DOHH2 (cell line): ENCODE measurements around the gene FSCN2.
A peak's percentile ranks its signal among the peaks of the same experiment; 100 is the strongest.

Experiments
- H3F3A ChIP-seq: fragments of 200-600 bp; sonication (generic), shearing (Covaris generic); 2 replicates; pipeline ENCODE4 v1.6.0; 2016; ENCODE audit warnings: antibody characterized with exemption, mild to moderate bottlenecking; ENCODE audit not compliant: control insufficient read depth, insufficient read depth
- H3K27ac ChIP-seq: fragments of 200-600 bp; sonication (generic); 2 replicates; pipeline ENCODE4 v1.5.1; 2014; ENCODE audit warnings: low read depth, mild to moderate bottlenecking, low read length, moderate library complexity
- H3K27me3 ChIP-seq: fragments of 200-600 bp; sonication (generic); 2 replicates; pipeline ENCODE4 v1.6.1; 2014; ENCODE audit warnings: mild to moderate bottlenecking, low read length, mixed read lengths; ENCODE audit not compliant: control insufficient read depth
- H3K36me3 ChIP-seq: fragments of 200-600 bp; sonication (generic); 2 replicates; pipeline ENCODE4 v1.6.1; 2014; ENCODE audit warnings: mild to moderate bottlenecking, low read length, moderate library complexity, mixed read lengths; ENCODE audit not compliant: control insufficient read depth
- H3K4me1 ChIP-seq: fragments of 200-600 bp; sonication (generic); 2 replicates; pipeline ENCODE4 v1.6.1; 2014; ENCODE audit warnings: mild to moderate bottlenecking, low read length, mixed read lengths; ENCODE audit not compliant: control insufficient read depth
- H3K4me2 ChIP-seq: fragments of 200-600 bp; sonication (generic); 2 replicates; pipeline ENCODE4 v1.6.0; 2014; ENCODE audit warnings: mild to moderate bottlenecking, low read length, moderate library complexity
- H3K4me3 ChIP-seq: fragments of 200-600 bp; sonication (generic); 2 replicates; pipeline ENCODE4 v1.5.1; 2014; ENCODE audit warnings: mild to moderate bottlenecking, low read length, mixed read lengths
- H3K79me2 ChIP-seq: fragments of 200-600 bp; sonication (generic); 2 replicates; pipeline ENCODE4 v1.6.1; 2014; ENCODE audit warnings: mild to moderate bottlenecking, low read length, mixed read lengths; ENCODE audit not compliant: control insufficient read depth
- H3K9me2 ChIP-seq: fragments of 200-600 bp; sonication (generic); replicated peaks from 2 replicates; pipeline ENCODE4 v1.6.1; 2014; ENCODE audit warnings: mild to moderate bottlenecking, low read length, mixed read lengths; ENCODE audit not compliant: control insufficient read depth
- H3K9me3 ChIP-seq: fragments of 200-600 bp; sonication (generic); 2 replicates; pipeline ENCODE4 v1.6.1; 2014; ENCODE audit warnings: antibody characterized with exemption, low read length, mixed read lengths; ENCODE audit not compliant: control insufficient read depth, insufficient read depth
- H4K20me1 ChIP-seq: fragments of 200-600 bp; sonication (generic); 2 replicates; pipeline ENCODE4 v1.6.0; 2014; ENCODE audit warnings: low read depth, mild to moderate bottlenecking, antibody characterized with exemption, low read length, moderate library complexity; ENCODE audit not compliant: control insufficient read depth, insufficient read depth
- CTCF ChIP-seq: fragments of 200-600 bp; sonication (generic); IDR thresholded peaks from one replicate; pipeline ENCODE4 v1.5.1; 2014; ENCODE audit warnings: antibody characterized with exemption, mild to moderate bottlenecking, low read depth, low read length; ENCODE audit not compliant: poor library complexity, severe bottlenecking
- EZH2phosphoT487 ChIP-seq: fragments of 200-600 bp; sonication (generic); IDR thresholded peaks from 2 replicates; pipeline ENCODE4 v1.6.1; 2017; ENCODE audit warnings: borderline replicate concordance, mild to moderate bottlenecking, antibody characterized with exemption, low read length, moderate library complexity, mixed read lengths

The FSCN2 gene

DNA sequence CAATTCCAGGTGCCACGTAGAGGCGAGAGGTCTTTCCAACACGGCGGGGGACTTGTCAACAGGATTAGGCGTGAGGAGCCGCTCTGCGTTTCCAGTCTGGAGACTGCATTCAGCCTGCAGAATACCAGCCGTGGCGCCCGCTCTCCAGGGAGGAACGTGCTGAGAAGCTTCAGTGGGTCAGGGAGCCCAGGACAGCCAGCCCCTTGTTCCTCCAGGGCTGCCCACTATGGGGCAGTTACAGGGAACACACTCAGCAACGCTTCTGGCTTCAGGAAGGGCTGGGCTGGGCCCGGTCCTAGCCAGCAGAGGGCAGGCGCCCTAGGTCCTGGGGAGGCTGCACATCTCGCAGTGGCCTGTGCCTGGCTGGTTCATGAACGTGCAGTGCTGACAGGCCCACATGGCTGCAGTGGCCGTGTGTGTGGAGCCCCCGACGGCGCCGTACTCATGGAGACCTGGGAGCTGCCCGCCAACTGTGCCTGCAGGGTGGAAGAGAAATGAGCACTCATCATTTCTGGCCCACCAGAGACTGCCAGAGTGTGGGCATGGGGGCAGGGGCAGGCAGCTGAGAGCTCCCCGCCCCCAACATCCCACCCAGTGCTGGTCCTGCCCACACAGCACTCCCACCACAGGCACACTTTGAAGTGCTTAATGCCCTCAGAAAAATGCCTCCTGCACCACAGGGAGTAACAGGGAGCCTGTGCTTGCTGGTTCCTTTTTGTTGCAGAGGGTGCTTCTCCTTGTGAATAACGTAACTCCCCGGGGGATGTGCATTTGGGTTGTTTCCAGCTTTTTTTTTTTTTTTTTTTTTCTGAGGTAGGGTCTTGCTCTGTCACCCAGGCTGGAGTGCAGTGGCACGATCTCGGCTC is 31.0 kb downstream of the FSCN2 start:
- Histone ChIP-seq H3K4me2 (no peak overlapping the region), H3K36me3 (peaks cover 50% of the 10 kb centered on the region), H3F3A (peaks cover 5% of the 10 kb centered on the region), H3K79me2 (no peaks in the 10 kb centered on the region), H3K4me3 (no peak overlapping the region), H3K9me3 (no peaks in the 10 kb centered on the region), H3K27ac (no peak overlapping the region), H4K20me1 (no peaks in the 10 kb centered on the region), H3K27me3 (no peaks in the 10 kb centered on the region), H3K9me2 (no peaks in the 10 kb centered on the region), H3K4me1 (peaks cover 16% of the 10 kb centered on the region)
- TF ChIP-seq CTCF (peak; percentile 10), EZH2phosphoT487 (no peak)

- Histone ChIP-seq H3K4me3 (no peak overlapping the region), H3K27me3 (no peaks in the 10 kb centered on the region), H3K9me2 (no peaks in the 10 kb centered on the region), H3K27ac (peak overlapping the region; percentile 26; the same call in 1 of the 2 replicates), H3K36me3 (peaks cover 72% of the 10 kb centered on the region), H3K9me3 (no peaks in the 10 kb centered on the region), H3F3A (peaks cover 5% of the 10 kb centered on the region), H3K79me2 (no peaks in the 10 kb centered on the region), H3K4me1 (peaks cover 12% of the 10 kb centered on the region), H3K4me2 (0 out of 2 replicates have a peak overlapping the region, but pooled peaks have one; percentile 7), H4K20me1 (no peaks in the 10 kb centered on the region)
- TF ChIP-seq CTCF: no peak
- no peak for TF ChIP-seq EZH2phosphoT487
Observed at GRCh38 chr17:81561494-81561885, 33.3 kb downstream of the FSCN2 start.

DNA sequence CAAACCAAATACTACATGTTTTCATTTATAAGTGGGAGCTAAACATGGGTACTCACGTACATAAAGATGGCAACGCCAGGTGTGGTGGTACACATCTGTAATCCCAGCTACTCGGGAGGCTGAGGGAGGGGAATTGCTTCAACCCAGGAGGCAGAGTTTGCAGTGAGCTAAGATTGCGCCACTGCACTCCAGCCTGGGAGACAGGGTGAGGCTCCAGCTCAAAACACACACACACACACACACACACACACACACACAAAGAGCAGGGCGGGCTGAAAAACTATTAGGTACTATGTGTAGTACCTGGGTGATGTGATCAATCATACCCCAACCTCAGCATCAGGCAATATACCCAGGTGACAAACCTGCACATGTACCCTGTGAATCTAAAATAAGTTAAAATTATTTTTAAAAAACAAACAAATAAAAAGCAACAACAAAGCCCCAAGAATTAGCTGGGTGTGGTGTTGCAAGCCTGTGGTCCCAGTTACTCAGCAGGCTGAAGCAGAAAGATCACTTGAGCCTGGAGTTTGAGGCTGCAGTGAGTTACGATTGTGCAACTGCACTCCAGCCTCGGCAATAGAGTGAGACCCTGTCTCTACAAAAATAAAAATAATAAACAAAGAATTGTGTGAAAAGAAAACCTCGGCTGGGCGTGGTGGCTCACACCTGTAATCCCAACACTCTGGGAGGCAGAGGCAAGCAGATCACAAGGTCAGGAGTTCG is 35.8 kb downstream of the FSCN2 start:
- TF ChIP-seq CTCF (no peak), EZH2phosphoT487 (no peak)
- H3F3A ChIP-seq: peaks cover 5% of the 10 kb centered on the region
- H3K4me2 ChIP-seq: no peak overlapping the region
- H3K4me3 ChIP-seq: no peak overlapping the region
- H4K20me1 ChIP-seq: no peaks in the 10 kb centered on the region
- H3K4me1 ChIP-seq: peaks cover 12% of the 10 kb centered on the region
- peaks cover 74% of the 10 kb centered on the region for H3K36me3 ChIP-seq
- H3K27me3 ChIP-seq: no peaks in the 10 kb centered on the region
- no peaks in the 10 kb centered on the region for H3K9me2 ChIP-seq
- H3K9me3 ChIP-seq: no peaks in the 10 kb centered on the region
- H3K27ac ChIP-seq: no peak overlapping the region
- no peaks in the 10 kb centered on the region for H3K79me2 ChIP-seq
